ENCODE data around the gene TMEM229B. TPM values are rescaled to one million over a fixed set of nuclear protein-coding genes. Genes with fewer than 3 reads are reported as not detected.

The TMEM229B gene
- total and polyA plus RNA-seq, 2 of the 4 experiments (the other 2 are of a cell fraction) = under 0.01 TPM; not detected in 1

DNA sequence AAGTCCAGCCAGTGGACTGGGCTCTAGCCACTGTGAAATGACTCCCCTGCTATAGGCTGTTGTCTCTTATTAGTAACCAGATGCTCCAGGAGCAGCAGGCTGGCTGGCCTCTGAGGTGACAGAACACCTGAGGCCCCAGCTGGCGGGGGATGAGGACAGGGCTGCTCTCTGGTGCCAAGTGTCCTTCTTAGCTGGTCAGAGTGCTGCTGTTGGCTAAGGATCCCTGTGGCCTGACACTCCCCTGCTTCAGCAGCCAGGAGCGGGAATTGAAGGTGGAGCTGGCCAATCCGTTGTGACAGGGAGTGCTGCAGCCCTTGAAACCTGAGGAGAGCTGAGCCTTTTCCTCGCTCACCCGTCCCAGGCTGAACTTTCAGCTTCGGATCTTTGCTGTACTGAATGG lies 30.7 kb downstream of the TMEM229B start:
- in situ Hi-C loops (cut with MboI; ENCODE audit: low sequenced_read_pairs) (no loop called here), intact Hi-C loops (cut with micrococcal nuclease) (no loop called here), dilution Hi-C loops (cut with HindIII; ENCODE audit: low sequenced_read_pairs, unreplicated experiment) (no loop called here)
- Histone ChIP-seq H2BK120ac (ENCODE audit: low read depth, low read length) (no peak overlapping the region), H3K4me3 (ENCODE audit: insufficient read depth, low read depth, low read length) (no peak overlapping the region), H3K36me3 (ENCODE audit: control insufficient read depth, insufficient read depth, low read length) (no peaks in the 10 kb centered on the region), H3K4ac (ENCODE audit: low read depth, low read length) (no peak overlapping the region), H3K56ac (ENCODE audit: extremely low read depth, insufficient read depth, low read length) (no peak overlapping the region), H2BK5ac (ENCODE audit: low read depth, low read length, poor library complexity, severe bottlenecking) (no peak overlapping the region), H3K9ac (ENCODE audit: low read depth, low read length) (no peak overlapping the region), H2BK15ac (ENCODE audit: low read depth, low read length) (no peak overlapping the region), H3K79me1 (ENCODE audit: low read depth in 1 of 2, low read length in 2 of 2) (no peaks in the 10 kb centered on the region), H3K9me3 (ENCODE audit: control insufficient read depth, insufficient read depth, low read length) (no peaks in the 10 kb centered on the region), H2BK20ac (ENCODE audit: low read depth, low read length) (no peak overlapping the region), H3K23ac (ENCODE audit: low read depth, low read length) (no peak overlapping the region), H3K14ac (replicated peaks; ENCODE audit: low read depth, low read length) (no peak overlapping the region), H4K8ac (ENCODE audit: low read depth in 2 of 2, low read length in 2 of 2) (no peak overlapping the region), H3K4me1 (ENCODE audit: control insufficient read depth, insufficient read depth, low read length) (no peaks in the 10 kb centered on the region), H3K27me3 (ENCODE audit: control insufficient read depth, insufficient read depth, low read length) (peaks cover 34% of the 10 kb centered on the region), H3K18ac (ENCODE audit: low read depth, low read length) (no peak overlapping the region), H4K91ac (ENCODE audit: insufficient read depth, low read depth, low read length) (no peak overlapping the region), H3K27ac (ENCODE audit: insufficient read depth, low read length) (no peak overlapping the region), H4K5ac (ENCODE audit: low read depth, low read length) (no peak overlapping the region), H3K4me2 (ENCODE audit: low read depth, low read length) (no peak overlapping the region), H2AFZ (replicated peaks; ENCODE audit: low read length, poor library complexity) (peak overlapping the region; percentile 78), H4K20me1 (ENCODE audit: insufficient read depth, low read length) (no peaks in the 10 kb centered on the region), H3K9me1 (ENCODE audit: insufficient read depth, low read length) (no peaks in the 10 kb centered on the region), H2AK5ac (ENCODE audit: low read depth, low read length) (no peak overlapping the region), H2AK9ac (replicated peaks; ENCODE audit: low read depth, low read length, poor library complexity) (no peak overlapping the region)
- POLR2A ChIA-PET (ENCODE audit: unreplicated experiment) = no interaction called here
- TF ChIP-seq CEBPB (IDR thresholded peaks at IDR 0.05; ENCODE audit: low read depth, low read length) (no peak), BHLHE40 (IDR thresholded peaks at IDR 0.05; ENCODE audit: low read depth, low read length) (no peak), RFX5 (IDR thresholded peaks at IDR 0.05; ENCODE audit: low read depth, low read length) (no peak), NFE2L2 (IDR thresholded peaks at IDR 0.05; ENCODE audit: low read depth, low read length) (no peak), CHD1 (IDR thresholded peaks at IDR 0.05; ENCODE audit: low read depth, low read length) (no peak), POLR2A (IDR thresholded peaks at IDR 0.05; ENCODE audit: low read depth, low read length) (no peak), MAZ (IDR thresholded peaks at IDR 0.05; ENCODE audit: borderline replicate concordance, low read depth, low read length) (no peak), FOS (IDR thresholded peaks at IDR 0.05; ENCODE audit: low read depth, low read length) (no peak), MXI1 (IDR thresholded peaks at IDR 0.05; ENCODE audit: borderline replicate concordance, low read depth, low read length) (no peak), MAFK (IDR thresholded peaks at IDR 0.05; ENCODE audit: low read depth, low read length) (no peak), SMC3 (IDR thresholded peaks at IDR 0.05; ENCODE audit: low read depth, low read length) (no peak)
- TF ChIP-seq, protein P1, sequence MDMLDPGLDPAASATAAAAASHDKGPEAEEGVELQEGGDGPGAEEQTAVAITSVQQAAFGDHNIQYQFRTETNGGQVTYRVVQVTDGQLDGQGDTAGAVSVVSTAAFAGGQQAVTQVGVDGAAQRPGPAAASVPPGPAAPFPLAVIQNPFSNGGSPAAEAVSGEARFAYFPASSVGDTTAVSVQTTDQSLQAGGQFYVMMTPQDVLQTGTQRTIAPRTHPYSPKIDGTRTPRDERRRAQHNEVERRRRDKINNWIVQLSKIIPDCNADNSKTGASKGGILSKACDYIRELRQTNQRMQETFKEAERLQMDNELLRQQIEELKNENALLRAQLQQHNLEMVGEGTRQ (IDR thresholded peaks at IDR 0.05; ENCODE audit: low read depth, low read length) = no peak
- TF ChIP-seq, protein P2, sequence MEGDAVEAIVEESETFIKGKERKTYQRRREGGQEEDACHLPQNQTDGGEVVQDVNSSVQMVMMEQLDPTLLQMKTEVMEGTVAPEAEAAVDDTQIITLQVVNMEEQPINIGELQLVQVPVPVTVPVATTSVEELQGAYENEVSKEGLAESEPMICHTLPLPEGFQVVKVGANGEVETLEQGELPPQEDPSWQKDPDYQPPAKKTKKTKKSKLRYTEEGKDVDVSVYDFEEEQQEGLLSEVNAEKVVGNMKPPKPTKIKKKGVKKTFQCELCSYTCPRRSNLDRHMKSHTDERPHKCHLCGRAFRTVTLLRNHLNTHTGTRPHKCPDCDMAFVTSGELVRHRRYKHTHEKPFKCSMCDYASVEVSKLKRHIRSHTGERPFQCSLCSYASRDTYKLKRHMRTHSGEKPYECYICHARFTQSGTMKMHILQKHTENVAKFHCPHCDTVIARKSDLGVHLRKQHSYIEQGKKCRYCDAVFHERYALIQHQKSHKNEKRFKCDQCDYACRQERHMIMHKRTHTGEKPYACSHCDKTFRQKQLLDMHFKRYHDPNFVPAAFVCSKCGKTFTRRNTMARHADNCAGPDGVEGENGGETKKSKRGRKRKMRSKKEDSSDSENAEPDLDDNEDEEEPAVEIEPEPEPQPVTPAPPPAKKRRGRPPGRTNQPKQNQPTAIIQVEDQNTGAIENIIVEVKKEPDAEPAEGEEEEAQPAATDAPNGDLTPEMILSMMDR (conservative IDR thresholded peaks at IDR 0.05; ENCODE audit: low read depth, low read length) = no peak
- TF ChIP-seq, protein P3, sequence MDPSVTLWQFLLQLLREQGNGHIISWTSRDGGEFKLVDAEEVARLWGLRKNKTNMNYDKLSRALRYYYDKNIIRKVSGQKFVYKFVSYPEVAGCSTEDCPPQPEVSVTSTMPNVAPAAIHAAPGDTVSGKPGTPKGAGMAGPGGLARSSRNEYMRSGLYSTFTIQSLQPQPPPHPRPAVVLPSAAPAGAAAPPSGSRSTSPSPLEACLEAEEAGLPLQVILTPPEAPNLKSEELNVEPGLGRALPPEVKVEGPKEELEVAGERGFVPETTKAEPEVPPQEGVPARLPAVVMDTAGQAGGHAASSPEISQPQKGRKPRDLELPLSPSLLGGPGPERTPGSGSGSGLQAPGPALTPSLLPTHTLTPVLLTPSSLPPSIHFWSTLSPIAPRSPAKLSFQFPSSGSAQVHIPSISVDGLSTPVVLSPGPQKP (IDR thresholded peaks at IDR 0.05; ENCODE audit: borderline replicate concordance, low read depth, low read length) = no peak
- no TSS peak for BruUV-seq (replicated peaks)
- WGBS, 2 experiments (ENCODE audit: extremely low coverage in 2 of 2, insufficient read length in 1 of 2) = 10% methylated on average over 2 of the region's 6 CpGs; no CpG with 5 or more reads in 1 of the 2 experiments
- DNase-seq (no peak), ATAC-seq (ENCODE audit: low read depth) (0 out of 2 replicates have a peak, but pooled peaks have one; percentile 21)
- CTCF ChIA-PET = no interaction called here
